ENCODE measurements around the gene KCNQ1.

Gene KCNQ1

DNA sequence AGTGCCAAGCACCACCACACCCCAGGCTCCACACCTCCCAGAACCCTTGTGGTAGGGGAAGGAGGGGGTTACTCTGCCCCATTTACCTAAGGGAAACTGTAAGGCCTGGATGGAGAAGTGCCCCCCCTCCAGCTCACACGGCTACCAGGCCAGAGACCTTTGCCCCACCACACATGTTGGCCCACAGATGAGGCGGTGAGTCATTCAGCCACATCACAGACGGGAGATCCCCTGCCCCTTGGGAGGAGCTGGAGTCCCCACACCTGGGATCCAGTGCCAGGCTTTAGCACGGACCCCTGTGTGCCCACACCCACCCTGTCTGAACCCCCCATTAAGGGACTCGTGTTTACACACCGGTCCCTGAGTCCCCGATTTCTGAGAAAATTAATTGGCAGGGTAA lies 415.8 kb downstream of the KCNQ1 start:
- no peak for FAIRE-seq

DNA sequence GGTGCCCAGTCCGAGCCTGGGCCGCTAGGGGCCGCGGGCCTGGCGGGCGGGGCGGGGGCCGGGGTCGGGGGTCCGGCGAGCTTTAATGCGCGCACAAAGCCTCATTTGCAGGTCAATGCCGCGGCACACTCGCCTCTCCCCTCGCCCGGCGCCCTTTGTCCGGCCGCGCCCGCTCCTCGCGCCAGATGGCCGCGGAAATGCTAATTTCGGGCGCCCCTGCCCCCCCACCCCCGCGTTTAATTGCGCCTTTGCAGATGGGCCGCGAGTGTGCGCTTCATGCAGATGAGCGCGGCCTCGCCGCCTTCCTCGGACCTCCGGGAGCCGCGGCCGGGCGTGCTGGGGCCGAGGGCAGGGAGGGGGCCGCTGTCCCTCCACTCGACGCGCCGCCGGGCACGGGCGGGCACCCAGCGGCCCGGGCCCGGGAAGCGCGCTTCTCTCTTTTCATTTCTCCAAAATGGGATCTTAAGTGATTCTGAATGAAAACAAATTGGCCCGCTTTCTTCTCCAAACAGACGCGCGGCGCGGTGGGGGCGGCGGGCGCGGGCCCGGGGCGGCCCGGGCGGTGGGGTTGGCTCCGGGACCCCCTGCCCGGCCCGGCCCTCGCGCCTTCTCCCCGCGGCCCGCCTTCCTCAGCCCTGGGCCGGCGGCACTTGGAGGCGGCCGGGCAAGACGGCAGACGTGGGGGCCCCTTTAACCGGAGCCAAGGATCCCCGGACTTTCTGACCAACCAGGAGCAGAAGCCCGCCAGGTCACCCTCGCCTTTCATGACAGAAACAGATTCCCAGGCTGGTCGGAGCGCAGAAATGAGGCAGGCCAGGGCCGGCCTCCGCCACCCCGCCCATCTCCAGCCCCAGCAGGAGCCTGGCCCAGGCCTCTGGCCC lies 417.8 kb downstream of the KCNQ1 start:
- FAIRE-seq = no peak

DNA sequence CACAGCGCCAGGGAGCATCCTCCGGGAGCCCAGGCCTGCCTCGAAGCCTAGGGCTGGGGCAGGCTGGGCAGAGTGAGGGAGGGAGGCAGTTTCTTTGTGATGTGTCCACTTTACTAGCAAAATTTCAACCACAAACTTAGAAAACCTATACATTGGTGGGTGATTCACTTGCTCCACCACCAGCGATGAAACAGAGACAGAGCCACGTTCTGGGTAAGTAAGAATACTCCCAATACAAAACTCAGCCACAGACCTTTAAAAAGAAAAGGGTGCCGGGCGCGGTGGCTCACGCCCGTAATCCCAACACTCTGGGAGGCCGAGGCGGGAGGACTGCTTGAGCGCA lies 418.4 kb downstream of the KCNQ1 start:
- no peak for FAIRE-seq

DNA sequence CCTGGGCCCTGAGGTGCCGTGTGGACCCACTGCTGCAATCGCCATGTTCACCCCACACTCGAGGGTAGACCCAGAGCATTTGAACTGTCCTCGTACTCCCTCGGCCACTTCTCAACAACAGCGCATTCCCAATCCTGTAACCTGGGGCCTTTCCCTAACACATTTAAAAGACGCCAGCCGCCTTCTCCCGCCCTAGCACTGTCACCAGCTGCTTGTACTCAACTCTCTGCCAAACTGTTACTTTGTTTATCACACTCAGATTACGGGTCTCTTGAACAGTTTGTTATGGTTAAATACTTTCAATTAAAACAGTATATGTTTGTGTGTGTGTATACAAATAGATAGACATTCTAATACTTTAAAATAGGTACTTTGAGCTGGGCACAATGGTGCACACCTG lies 420.1 kb downstream of the KCNQ1 start:
- no peak for FAIRE-seq

DNA sequence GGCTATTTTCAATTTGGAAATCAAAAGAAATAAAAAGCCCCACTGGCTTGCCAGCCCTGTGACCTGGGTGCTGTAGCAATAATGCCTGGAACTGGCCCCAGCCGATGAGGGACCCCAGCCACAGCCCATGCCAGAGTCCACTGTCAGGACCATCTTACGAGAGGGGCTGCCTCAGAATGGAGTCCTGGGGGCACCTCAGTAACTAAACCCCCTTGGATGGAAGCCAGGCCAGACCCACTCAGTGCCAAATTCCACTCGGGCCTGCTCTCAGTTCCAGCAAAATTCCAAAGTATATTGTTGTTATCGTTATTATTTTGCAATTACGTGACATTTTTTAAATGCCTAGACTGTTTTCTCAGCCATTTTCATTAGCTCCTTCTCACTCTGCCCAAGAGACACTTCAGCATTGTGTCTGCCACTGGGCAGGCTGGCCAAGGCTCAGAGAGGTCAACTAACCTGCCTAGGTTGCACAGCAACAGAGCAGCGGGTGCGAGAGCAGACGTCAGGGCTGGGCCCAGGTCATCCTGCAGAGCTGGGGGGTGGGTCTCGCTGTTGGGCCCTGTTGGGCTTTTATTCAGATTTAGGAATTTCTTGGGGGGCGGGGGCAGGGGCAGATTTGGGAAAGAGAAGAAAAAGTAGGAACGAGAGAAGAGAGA lies 421.2 kb downstream of the KCNQ1 start:
- no peak for FAIRE-seq

DNA sequence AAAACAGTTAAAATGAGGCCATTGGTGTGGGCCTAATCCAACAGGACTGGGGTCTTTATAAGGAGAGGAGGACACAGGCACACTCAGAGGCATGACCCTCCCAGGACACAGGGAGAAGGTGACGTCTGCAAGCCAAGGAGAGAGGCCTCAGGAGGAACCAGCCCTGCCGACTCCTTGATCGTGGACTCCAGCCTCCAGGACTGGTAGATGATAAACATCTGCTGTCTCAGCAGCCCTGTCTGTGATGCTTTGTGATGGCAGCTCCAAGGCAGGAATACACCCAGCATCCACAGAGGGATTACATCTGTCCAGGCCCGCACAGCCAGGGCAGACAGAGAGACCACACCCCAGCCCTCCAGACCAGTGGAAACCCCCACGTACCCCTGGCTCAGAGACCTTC lies 422.3 kb downstream of the KCNQ1 start:
- no peak for FAIRE-seq

DNA sequence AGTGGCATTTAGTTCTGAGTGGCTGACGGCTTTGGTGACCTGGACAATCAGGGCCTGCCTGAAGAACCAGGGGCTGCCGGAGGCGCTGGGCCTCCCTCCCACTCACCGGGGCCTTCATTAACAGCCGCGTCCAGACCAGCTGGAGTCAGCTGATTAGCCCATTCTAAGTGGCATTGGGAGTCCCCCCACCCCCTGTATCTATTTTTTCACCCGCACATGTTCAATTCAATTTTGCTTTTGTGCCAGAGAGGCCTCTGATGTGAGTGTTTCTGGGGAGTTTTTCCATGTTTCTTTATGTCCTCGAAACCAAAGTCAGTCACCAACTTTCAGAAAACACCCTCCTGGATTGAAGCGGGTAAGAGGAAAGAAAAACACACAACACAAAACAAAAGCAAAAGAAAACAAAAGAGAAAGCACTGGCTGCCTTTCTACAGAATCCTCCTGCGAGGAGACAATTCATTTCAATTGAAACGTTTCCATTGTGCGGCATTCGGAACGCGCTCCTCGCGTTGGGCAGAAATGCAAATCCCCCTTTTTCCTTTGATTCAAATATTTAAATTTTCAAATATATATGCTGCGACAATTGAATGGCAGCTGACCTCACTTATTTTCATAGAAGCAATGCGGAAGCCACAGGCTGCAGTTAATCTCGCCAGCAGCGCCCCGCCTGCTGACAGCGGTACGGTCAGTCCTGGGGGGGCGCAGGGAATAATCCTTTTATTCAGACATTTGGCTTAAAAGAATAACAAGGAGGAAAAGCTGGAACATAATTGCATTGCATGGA lies 423.1 kb downstream of the KCNQ1 start:
- FAIRE-seq = no peak

DNA sequence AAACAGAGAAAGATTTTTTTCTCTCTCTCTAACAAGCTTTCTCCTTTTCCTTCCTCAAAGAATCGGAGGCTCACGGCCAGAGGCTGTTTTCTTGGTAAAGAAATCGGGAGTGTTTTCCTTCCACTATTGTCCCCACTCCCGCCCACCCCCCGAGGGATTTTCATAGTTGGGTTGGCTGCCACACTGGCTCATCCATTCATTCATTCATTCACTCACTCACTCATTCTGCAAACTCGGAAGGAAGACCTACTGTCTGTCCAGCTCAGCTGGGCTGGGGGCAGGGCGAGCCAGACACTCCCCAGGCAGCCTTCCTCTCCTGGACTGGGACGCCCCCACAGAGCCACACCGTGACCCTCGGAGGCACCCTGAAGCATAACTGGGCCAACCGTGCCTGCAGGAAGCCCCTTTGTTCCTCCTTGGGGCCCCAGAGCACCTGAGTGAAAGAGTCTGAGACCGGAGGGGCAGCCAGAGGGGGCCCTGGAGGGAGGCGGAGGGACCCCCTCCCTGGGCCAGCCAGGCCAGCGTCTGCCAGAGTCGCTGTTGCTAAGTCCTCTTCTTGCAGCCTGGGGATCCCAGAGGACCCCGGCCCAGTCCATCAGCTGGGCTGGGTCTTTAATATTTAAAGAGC lies 423.8 kb downstream of the KCNQ1 start:
- FAIRE-seq = no peak

DNA sequence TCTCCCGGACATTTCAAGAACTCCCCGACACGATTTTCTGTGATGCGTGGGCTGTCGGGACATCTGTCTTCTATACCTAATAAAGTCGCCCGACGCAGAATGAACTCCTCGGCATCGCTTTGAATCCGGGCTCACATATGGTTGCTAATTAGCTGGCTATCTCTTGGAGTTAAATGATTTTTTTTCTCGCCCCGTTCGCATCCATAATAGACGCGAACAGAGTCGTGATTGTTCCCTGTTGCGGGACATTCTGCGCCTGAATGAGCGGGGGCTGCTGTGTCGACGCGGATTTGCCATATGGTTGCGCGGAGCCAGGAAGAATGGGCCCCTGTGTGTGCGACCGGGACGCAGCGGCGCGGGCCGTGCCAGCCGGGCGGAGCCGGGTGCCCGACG lies 424.3 kb downstream of the KCNQ1 start:
- FAIRE-seq = no peak

DNA sequence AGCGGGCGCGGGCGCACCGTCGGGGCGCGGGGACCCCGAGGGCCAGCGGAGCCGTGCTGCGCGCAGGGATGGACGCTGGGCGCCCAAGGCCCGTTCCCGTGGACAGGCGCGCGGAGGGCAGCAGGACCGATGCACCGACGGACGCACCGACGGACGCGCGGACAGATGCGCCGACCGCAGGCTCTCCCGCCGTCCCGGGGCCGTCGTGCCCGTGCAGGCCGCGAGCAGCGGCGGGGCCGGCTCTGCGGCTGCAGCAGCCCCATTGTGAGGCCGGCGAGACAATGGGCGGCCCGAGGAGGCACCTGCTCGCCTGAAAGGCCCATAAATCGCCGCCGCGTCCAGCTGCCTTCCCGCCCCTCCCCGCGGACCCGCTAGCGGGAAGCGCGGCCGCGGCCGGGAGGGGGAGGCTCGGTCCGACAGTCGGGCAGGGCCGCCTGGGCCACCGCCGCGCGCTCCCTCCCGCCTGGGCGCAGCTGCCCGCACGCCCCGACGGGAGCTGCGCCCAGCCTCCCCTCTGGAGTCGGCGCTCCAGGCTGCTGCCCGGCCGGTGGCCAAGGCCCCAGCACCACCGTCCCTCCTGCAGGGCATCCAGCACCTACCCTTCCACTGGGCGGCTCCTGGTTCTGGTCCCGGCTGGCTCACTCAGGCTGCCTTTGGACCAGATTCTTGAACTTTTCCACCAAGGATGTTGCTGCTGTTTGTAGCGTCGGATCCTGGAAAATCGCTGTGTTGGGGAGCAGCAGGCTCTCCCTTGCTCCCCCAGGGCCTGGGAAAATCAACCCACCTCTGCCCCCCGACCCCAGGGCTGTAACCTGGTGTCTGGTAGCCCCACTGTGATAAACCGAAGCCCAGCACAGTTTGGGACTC lies 425.0 kb downstream of the KCNQ1 start:
- FAIRE-seq = no peak

DNA sequence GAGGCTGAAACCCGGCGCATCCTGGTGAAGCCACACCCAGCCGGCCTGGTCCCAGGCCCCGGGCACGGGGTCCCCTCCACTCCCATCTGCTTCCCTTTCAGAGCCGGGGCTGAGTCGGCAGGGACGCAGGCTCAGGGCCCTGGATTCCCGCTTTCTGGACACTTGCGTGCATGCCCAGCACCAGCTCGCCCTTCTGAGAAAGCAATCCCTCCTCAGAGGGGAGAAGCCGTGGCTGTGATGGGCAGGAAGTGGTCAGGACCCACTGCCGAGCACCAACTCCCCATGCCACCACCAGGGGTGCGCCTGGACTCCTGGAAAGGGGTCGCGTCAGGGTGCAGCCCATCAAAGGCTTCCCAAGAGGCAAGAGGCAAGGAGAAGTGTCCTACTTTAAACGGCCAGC lies 425.7 kb downstream of the KCNQ1 start:
- FAIRE-seq = no peak

DNA sequence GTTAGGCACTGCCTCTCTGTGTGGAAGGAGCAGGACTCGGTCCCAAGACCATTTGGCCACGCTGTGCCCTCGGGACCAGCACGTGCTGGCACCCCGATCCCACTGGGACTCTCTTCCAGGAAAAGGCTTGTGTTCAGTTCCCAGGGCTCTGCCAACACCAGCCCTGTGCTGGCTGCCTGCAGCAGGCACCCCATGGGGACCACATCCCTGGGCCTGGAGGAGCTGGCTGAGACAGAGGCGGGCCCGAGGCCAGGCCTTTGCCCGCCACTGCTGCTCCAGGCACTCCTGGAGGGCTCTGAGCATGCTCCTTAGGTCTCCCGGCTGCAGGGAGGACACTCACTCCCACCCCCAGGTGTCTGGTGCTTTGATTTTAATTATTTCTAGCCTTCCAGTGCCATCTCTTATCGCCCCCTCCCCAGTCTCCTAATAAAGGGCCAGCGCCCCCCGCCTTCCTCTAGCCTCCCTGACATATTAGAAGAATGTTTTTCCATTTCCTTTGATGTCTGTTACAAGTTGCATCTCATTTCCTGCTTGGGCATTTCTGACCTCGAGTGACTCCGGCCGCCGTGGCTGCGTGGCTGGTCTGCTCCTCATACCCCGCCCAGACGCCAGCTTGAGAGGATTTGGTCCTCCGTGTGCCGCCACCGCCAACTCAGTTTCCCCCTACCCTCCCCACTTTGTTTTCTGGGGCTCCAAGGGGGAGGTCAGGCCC lies 426.3 kb downstream of the KCNQ1 start:
- FAIRE-seq = no peak

DNA sequence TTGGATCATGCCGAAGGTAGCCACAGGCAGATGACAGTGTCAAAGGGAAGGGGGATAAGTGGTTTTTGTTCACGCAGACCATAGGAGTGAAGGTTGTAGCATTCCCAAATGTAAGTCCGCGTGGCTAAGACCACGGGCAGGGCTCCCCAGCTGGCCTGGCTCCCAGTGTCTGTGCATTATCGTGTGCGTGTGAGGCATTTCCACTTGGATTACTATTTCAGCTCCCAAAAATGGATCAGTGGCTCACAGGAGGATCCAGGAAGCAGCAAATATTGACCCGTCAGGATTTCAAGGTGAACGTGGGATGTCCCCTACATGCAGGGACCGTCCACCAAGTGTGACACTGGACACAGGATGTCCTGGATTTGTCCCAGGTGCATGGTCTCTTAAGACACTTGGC lies 430.2 kb downstream of the KCNQ1 start:
- no peak for FAIRE-seq

DNA sequence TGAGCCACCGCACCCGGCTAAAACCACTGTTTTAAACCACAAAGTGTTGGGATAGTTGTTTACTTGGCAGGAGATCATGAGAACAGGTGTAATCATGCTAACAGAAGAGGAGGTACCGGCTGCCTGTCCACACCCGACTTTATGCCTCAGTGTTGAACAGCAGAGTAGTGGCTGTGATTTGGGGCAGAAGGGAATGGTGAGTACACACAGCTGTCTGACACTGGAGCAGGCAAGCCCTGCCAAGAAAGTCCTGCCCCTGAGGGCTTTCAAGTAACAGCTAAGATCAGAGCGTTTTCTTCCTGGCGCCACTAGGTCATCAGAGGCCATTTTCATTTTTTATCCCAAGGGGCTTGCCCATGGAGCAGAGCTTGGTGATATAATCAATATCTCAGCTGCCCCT lies 432.7 kb downstream of the KCNQ1 start:
- no peak for FAIRE-seq

DNA sequence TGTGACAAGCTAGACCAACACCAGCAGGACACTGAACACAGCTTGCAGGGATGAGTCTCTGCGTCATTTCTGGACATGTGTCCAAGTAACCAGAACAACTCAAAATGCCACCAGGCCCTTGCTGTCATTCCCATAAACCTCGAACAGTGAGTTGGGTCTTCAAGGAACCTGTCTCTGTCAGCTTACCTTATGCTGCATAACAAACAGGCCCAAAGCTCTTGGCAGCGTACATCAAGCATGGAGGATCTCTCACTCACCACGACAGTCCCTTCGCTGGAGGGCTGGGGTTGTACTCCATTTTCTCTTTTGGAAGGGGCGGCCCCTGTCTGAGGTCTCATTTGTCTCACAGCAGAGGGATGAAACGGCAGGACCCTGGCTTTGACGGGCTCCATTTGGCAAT lies 434.0 kb downstream of the KCNQ1 start:
- FAIRE-seq = no peak

DNA sequence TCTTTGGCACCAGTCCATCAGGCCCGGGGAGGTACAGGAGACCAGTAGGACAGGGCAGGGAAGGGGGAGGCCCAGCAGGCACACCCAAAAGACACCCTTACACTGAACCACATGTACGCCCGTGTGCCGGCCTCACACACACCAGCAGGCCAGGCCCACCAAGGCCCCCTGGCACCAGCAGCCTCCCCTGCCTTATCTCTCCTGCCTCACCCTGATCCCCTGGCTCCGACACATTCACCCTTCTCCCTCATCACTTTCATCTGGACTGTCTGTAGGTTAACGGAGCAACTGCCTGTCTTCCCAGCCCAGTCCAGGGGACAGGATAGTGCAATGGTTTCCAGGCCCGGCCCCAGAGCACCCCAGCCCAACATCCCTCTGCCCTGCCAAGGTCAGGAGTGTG lies 435.8 kb downstream of the KCNQ1 start:
- FAIRE-seq = no peak

DNA sequence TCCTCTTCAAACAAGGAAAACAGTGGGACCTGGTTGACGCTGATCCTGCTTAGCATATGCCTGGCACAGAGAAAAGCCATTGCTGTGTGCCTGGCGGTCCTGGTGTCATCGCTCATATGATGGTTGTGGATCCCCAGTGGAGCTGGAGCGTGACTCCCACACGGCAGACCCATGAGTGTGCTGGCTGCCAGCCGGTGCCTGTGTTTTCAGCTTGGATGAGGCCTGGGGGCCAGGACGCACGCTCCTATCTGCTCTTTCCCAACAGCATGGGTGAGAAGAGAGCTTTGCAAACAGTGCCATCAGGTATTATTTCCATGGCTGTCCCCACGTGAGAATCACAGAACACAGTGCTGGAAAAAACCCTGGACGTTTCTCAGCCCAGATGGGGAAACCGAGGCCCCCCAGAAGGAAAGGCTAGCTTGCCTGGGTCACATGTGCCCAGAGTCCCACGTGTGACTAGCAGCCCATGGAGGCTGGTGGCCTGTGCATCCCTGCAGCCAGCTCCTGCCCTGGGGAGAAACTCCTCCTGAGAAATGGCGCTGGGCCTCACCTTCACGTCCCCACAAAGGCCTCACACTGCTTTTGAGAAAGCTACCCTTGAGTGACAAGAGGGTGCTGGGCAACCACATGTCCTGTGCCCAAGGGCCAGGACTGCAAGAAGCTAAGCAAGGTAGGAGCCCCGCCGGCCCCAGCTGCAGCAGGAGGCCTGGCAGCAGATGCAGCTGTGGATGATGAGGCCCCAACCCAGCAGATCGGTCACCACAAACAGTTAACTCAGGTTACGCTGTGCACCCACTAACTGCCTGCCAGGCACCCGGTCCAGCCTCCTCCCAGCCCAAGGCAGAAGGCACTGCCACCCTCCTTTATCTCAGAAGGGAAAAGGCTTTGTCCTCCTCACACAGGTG lies 436.5 kb downstream of the KCNQ1 start:
- FAIRE-seq = no peak

DNA sequence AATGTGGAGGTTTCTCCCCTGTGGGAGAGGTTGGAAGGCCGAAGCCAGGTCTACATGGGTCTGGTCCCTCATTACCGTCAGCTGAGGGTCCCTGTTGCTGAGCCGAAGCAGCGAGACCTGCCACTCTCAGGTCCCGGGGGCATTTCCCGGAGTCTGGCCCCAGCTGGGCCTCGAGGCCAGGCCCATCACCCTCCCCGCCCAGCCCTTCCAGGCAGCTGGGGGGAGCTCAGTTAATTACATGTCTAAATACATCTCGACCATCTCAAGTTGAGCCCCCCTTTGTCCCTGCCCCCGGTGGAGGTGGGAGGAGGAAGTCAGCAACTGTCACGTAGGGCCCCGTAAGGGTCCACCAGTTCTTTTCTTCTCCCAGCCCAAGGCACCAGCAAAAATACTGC lies 437.2 kb downstream of the KCNQ1 start:
- no peak for FAIRE-seq

DNA sequence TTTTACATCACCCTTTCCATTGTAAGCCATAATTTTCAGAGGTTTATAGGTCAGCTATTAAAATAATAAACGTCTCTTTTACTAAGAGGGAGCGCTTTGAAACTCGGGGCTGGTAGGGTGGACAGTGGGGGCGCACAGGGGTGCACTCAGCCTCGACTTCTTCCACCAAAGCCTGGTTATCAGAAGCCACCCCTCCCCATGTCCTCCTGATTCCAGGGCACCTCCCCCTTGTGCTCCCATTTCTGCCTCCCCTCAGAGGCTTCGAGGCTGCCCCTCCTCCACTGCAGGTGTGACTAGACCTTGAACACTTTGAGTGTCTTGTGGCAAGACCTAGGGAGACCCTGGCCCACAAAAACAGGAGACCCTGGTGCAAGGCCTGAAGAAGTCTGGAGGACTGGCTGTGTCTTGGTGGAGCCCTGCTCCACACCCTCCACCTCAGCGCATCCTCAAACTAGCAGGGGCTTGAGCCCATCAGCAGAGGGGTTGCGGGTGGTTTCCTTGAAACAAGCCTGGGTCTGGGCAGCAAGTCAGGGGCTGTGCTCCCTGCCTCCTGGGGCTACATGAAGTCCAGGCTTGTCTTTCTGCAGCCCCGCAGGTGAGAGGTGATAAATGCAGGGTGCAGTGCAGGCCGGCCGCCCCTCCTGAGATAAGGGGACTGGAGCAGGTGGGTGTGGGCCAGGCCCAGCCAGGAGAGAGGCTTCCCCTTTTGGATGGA lies 437.7 kb downstream of the KCNQ1 start:
- no peak for FAIRE-seq

DNA sequence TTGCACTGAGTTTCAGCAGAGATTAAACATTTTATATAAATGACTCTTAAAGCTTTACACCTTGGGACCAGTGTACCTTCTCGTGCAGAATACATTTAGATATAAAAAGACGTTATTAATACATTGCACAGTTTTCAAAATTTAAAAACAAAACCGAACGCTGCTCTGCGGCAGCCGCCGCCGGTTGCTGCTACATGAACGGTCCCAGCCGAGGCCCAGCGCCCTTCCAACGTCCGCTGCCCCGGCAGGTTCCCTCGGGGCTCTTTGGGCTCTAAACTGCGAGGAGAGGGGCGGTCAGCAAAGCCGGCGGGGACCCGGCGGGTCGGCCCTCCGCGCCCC lies 438.8 kb downstream of the KCNQ1 start:
- FAIRE-seq = no peak
